ENCODE results near the gene RAB40C.

DNA sequence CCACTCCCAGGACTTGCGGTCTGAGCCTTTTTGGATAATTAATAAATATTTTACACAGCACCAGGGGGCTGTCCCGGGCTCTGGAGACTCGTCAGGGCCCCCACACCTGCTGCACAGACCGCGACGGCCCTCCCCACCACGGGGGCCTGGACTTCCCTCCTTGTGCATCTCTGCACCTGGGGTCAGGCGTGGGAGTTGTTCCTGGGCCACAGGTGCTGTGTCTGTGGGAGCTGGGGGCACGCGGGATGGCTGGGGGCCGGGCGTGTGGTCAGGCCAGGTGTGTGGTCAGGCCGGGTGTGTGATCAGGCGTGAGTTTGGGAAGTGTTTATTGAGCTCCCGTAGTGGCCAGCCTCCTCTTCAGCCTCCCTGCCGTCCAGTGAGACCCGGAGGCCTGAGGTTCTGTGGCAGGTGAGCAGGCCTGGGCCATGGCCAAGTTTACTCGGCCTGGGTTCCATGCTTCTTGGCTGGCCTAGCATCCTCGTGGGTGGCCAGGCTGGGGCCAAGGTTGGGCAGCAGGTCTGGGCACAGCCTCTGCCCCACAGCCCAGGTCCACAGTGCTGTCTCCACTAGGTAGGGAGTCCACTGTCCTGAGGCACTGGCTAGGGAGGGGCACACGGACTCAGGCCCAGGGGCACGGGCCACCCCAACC is 88.5 kb downstream of the RAB40C start:
- TF ChIP-seq ZNF70 (CRISPR knock-in tag; IDR thresholded peaks at IDR 0.05) (no peak), TCF4 (CRISPR knock-in tag; IDR thresholded peaks at IDR 0.05; ENCODE audit: borderline replicate concordance) (no peak), ZC3H10 (CRISPR knock-in tag; IDR thresholded peaks at IDR 0.05) (no peak), SNAI2 (CRISPR knock-in tag; IDR thresholded peaks at IDR 0.05) (no peak), ESRRG (CRISPR knock-in tag; IDR thresholded peaks at IDR 0.05) (no peak), ZFP3 (CRISPR knock-in tag; IDR thresholded peaks at IDR 0.05) (no peak), RARB (CRISPR knock-in tag; IDR thresholded peaks at IDR 0.05) (no peak), CREB5 (CRISPR knock-in tag; IDR thresholded peaks at IDR 0.05; ENCODE audit: low read depth) (no peak)
